Measurements from ENCODE around the gene TMCC2.

DNA sequence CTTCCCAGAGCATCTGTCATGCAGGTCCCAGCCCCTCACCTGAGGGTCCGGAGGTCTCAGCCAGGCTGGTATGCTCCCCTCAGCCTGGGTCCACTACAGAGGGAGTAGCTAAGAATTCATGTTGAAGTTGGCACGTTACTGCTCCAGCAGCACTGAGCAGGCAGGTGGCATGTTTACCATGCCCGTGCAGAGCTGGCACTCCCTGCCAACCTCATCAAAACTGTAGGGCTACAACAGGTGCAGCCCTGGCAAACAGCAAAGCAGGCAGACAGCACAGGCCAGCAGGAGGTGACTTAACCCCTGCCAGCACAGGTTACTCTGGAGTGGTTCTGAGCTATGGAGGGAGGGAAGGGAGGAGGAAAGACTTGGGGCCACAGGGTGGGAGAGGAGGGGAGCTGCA is 47.4 kb downstream of the TMCC2 start:
- TF ChIP-seq CTCF (IDR thresholded peaks at IDR 0.05): no peak
- no peak for TF ChIP-seq POLR2A (IDR thresholded peaks at IDR 0.05)
